HG03342 (cell line): ENCODE measurements around the gene FCN2.
"Not testable (repeated sequence)": the region's sequence is repeated elsewhere in the genome, so short reads cannot be mapped to it uniquely, and the experiment has no call there.

ENCODE experiments used
- ATAC-seq: cut with Tn5 transposase; IDR thresholded peaks from one replicate; pipeline ENCODE4 v1.9.1; 2021; ENCODE audit warnings: mild to moderate bottlenecking, moderate library complexity; ENCODE audit not compliant: unreplicated experiment

The FCN2 gene

DNA sequence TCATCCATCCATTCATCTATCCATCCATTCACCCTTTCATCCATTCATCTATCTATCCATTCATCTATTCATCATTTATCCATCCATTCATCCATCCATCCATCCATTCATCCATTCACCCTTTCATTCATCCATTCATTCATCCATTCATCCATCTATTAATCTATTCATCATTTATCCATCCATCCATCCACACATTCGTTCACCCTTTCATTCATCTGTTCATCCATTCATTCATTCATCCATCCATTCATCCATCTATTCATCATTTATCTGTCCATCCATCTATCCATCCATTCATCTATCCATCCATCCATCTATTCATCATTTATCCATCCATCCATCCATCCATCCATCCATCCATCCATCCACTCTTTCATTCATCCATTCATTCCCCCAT is 33.9 kb upstream of the FCN2 start:
- ATAC-seq: no peak

DNA sequence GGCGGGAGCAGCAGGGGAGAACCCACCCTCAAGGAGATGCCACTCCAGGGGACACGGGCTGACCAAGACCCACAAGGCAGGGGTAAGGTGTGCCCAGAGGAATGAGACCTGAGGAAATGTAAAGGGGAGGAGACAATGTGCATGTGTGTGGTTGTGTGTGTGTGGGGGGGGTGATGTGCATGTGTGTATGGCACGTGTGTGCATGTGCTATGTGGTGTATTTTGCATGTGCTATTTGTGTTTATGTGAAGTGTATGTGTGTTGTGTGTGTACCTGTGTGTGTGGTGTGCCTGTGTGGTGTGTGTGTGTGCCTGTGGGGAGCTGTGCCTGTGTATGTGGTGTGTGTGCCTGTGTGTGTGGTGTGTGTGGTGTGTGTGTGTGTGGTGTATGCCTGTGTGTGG is 33.5 kb upstream of the FCN2 start:
- no peak for ATAC-seq

DNA sequence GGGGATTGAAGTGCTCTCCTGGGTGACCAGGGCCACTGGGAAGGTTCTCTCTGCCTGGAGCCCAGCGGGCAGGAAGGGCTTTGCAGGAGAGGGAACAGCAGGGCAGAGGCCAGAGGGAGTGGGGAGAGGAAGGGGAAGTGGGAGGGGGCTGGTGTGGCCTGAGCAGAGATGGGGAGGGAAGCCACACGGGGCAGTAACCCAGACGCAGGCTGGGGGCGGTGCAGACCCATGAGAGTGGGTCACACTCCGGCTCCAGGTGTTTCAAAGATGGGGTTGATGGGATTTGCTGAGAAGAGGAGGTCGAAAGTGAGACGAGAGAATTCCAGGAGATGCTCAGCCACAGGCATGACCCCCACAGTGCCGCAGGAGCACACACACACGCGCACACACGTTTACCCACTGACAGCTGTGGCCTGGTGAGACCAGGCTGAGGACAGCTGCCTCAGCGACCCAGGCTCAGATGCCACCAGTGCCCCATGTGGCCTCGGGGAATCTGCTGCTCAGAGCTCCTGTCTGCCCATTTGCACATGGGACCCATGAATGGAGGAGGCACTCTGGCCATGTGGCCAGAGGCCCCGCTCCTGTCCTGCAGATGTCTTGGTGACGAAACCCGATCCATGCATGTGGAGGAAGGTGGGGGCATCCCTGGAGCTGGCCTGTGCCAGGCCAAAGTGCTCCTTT is 32.7 kb upstream of the FCN2 start:
- ATAC-seq: no peak

DNA sequence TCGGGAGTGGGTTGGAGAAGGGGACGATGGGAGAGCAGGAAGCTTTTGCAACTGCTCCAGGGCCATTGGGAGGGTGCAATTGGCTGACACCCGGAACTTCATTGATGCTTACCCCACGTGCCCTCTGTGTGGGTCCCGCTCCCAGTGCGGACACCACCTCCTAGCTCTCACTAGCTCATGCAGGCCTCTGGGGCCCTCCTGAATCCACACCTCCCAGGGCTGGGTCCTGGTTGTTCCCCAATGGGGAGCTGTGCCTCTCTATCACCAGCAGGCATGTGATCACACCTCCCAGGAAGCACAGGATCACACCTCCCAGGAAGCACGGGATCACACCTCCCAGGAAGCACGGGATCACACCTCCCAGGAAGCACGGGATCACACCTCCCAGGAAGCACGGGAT is 32.1 kb upstream of the FCN2 start:
- ATAC-seq: no peak

DNA sequence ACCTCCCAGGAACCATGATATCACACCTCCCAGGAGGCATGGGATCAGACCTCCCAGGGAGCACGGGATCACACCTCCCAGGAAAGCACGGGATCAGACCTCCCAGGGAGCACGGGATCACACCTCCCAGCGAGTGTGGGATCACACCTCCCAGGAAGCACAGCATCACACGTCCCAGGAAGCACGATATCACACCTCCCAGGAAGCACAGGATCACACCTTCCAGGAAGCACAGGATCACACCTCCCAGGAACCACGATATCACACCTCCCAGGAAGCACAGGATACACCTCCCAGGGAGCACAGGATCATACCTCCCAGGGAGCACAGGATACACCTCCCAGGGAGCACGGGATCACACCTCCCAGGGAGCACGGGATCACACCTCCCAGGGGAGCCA is 30.0 kb upstream of the FCN2 start:
- ATAC-seq: no peak

DNA sequence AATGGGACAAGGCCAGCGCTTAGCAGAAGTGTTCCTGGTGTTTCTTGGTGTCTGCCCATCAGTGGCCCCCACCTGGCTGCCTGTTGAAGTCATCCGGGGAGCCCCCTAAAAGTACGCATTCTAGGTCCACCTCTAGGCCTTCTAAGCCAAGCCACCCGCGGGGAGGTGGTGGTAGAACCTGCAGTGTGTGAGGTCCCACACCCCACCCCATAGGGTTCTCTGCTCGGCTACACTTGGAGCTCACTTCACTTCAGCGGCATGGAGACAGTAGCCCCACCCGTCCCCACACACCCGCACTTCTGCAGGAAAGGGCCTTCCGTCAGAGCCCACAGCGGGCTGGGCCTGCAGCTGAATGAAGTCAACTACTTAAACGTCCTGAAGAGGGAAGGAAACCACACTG is 29.6 kb upstream of the FCN2 start:
- no peak for ATAC-seq

DNA sequence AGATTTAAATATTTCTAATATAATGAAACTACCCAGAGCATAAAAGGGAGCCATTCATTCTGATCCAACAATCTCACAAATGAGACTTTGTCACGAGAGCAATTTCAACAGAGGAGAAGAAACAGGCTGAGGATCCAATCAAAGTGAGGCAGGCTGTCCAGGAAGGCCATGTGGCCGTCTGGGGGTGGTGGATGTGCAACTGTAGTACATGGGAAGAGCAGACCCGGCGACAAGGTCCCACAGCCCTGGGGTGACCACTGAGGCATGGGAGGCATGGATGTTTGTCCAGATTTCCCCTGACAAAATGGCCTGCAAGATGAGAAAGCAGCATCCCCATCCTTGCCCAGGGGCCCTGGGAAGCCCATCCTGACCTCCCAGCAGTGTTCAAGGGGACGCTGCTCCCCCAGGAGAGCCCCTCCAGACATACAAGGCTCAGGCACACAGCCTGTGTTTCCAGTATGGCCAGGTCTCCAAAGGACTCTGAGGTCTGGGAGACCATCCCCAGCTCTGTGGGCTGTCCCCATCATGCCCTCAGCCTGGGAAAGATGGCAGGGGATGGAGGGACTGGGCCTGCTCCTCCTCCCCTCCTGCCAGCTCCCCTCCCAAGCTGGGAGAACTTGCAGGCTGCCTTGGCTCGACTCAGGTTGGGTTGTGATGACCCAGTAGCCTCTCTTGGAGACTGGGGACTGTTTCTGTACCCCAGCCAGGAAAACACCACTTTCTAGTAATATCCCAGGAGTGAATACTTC is 27.5 kb upstream of the FCN2 start:
- ATAC-seq: no peak

DNA sequence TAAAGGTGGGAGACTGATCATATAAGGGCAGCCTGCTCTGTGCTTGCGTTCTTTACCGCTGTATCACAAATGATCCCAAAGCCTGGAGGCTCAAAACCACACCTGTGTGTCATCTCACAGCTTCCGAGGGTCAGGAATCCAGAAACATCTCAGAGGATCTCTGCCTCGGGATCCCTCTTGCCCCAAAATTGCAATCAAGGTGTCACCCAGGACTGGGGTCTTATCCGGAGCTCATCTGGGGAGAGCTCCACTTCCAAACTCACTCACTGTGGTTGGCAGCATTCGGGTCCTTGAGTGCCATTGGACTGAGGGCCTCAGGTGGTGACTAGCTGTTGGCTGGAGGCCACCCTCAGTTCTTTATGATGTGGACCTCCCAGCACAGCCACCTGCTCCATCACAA is 26.7 kb upstream of the FCN2 start:
- no peak for ATAC-seq

DNA sequence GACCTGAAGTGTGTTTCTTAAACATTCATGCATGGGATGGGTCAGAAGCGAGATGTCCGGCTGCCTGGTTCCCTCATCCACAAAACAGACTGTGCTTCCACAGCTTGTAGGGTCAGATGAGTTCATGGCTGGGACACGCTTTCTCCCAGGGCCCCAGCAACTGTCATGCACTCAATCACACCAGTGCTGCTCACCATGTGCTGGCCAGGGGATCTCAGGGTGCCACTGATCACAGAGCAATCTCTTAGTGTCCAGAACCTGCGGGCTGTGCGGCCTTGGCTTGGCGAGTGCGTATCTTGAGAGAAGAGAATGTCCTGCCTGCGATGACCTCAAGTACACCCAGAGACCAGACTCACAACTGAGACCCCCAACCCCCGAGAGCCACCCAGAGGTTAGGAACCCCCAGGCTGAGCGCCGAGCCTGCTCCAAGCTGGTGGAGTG is 26.0 kb upstream of the FCN2 start:
- no peak for ATAC-seq

DNA sequence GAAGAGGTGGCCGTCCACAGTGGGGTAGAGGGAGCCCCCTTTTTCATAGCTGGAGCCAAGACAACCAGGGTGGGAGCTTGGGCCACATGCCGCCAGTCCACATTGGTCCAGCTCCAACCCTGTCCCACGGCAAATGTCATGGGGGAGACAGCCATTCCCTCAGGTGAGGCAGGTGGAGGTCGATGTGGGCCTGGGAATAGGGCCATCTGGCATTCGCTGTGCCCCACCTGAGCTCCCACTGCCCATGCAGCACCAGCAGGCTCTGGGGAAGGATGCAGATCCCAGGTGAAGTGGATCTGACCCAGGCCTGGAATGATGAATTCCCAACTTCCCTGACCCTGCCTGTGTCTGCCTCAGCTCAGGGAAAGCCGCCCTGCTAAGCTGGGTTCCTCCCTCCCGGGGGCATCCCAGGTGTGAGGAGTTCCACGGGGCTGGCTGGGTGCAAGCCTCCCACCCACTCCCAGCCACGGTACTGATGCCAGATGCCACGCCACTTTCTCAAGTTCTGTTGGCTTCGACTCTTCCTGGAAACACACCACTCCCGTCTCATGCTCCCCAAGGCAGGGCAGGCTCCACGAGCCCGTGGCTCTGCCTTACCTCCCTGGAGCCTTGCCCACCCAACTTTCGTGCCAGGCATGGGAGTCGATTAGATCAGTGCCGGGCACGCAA is 25.2 kb upstream of the FCN2 start:
- ATAC-seq: no peak

DNA sequence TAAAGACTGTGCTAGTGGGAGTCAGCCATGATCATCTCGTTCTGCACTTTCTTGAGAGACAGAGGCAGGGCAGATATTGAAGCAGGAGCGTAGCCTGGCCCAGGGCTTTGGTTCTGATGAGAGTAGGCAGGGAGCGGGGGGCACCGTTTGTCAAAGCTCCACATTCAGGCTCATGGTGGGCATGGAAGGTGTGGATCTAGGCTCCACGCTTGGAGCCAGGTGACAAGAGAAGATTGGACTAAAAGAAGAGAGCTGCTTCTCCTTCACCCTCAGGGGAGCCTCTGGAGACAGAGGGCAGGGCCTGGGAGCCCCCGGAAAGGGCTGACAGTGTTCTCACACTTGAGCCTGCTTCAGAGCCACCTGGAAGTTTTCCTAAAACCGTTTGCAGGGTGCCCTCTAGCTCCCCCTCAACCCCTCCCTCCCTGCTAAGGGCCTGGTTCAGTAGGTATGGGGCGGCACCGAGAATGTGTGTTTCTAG is 24.7 kb upstream of the FCN2 start:
- no peak for ATAC-seq

DNA sequence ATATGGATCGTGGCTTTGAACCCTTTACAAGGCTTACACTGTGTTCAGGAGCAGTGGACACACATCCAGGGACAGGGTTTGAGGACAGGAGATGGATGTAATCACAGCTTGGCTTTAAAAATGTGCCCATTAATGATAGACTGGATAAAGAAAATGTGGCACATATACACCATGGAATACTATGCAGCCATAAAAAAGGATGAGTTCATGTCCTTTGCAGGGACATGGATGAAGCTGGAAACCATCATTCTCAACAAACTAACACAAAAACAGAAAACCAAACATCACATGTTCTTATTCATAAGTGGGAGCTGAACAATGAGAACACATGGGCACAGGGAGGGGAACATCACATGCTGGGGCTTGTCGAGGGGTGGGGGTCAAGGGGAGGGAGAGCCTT is 23.2 kb upstream of the FCN2 start:
- ATAC-seq: not testable (repeated sequence)

DNA sequence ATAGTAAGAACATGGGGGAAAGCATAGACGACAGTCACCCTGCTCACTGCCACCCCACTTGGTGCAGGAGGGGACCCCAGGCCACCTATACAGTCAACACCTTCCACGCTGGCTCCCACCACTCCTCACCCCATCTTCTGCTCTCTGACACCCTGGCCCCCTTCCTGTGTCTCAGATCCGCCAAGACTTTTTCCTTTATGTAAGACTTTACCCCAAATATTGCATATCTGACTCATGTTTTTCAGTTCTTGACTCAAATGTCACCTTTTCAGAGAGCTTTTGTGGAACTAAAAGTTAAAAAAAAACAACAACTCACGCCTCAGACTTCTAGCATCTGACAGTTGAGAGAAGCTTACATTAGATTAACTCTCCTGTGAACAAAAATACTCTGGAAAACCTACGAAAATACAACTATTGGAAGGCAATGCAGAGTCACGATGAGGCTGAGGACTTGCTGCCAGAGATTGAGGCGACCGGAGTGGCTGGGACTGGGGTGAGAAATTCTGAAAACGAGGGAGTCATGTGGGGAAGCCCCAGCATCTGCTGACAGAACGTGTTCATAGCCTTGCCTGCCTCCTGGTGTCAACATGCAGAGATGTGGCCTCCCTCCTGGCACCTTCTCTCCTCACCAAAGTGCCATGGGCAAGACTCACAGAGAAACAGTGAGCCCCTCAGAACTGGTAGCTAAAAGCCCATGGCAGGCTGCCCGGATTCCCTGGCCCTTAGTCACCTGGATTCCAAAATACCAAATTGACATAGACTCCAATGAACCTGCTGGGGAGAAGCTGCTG is 22.4 kb upstream of the FCN2 start:
- peak; percentile 85 for ATAC-seq

DNA sequence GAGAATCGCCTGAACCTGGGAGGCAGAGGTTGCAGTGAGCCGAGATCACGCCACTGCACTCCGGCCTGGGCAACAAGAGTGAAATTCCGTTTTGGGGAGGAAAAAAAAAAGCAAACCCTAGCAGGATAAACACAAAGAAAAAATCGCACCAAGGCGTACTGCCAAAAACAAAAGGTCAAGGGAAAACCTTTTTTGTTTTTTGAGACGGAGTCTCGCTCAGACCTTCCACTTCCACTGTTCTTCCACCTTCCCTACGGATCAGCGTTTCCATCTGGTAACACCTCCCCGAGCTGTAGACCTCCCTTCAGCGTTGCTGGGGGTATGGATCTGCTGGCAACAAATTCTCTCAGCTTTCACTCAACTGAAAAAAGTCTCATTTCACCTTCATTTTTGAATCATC is 20.1 kb upstream of the FCN2 start:
- no peak for ATAC-seq

DNA sequence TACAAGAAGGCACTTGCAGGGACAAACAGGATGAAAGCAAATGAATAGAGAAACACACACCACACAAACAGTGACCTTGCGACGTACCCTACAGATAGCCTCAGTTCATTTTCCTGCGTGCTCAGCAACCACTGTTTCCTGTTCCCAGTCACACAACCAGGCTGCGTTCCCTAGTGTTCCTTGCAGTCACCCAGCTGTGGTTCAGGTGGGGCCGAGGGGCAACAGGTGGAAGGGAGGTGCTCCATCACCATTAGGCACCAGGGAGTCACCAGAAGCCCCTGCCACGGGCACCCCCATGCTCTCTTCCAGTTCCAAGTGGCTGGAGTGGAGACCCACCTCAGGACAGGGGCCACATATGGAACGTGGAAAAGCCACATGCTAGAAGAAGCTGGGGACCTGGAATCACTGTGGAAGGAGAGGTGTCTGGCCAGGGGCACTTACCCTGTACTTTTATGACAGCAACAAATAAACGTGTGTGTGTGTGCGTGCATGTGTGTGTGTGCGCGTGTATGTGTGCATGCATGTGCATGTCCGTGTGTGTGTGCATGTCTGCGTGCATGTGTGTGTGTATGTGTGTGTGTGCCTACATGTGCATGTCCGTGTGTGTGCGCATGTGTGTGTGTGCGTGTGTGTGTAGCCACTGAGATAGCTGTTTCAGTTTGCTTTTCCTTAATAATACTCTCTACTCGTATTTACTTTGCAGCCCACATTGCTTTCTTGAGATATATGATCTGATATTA is 18.8 kb upstream of the FCN2 start:
- no peak for ATAC-seq

DNA sequence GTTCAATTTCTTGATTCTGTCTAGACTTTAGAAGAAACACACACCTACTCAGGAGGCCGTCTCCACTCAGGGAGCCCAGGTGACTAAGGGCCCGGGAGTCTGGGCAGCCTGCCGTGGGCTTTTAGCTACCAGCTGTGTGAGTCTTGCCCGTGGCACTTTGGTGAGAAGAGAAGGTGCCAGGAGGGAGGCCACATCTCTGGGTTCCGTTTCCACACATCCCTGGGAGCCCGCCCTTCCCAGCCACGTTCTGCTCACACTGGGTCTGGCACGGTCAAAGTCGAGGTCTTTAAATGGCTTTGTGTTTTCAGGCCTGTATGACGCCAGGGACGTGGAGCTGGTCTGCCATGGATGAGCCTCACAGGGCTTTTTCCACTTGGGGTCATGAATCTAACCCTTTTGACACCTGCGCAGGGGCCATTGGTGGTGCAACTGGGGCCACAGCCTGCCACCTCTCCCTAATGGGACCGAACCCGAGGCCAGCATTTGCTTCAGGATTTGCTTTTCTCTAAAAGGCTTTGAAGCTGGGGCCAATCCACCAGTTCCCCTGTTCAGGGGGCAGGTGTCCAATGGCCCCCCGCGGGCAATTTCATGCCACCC is 17.2 kb upstream of the FCN2 start:
- no peak for ATAC-seq

DNA sequence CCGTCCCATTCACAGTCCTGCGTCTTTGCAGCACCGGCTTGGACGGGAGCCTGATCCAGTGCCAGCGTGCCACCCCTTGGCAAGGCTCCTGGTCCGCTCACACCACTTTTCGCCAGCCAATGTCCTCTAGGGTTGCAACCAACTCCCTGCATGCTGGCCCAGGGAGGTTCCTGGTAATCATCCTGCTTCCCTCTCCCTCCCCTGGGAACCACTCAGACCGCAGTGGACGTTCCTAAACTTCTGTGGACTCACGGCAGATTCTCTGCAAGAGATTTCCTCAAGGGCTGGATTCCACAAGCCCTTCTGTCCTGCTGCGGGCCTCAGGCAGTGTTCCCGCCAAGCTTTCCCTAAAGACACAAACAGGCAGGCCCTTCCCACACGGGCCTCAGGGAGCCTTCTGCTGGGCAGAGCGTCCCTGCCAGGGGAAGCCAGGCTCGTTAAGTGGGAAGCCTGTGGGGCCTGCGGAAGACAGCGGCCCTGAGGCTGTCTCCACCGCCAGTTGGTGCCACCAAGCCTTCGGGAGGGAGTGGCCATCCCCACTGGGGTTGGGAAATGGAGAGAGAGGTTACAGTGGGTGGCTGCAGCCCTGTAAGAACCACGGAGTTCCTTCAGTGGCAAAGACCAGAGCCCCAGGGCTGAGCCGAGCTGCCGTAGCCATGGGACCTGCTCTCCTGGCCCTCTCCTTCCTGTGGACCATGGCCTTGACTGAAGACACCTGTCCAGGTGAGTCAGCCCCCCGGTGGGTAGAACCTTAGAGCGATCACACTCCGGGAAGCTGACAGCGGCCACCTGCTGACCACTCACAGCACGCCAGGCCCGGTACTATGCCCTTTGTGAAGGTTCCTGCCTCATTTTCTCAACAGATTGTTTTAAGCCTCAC is 16.4 kb upstream of the FCN2 start:
- ATAC-seq: no peak

DNA sequence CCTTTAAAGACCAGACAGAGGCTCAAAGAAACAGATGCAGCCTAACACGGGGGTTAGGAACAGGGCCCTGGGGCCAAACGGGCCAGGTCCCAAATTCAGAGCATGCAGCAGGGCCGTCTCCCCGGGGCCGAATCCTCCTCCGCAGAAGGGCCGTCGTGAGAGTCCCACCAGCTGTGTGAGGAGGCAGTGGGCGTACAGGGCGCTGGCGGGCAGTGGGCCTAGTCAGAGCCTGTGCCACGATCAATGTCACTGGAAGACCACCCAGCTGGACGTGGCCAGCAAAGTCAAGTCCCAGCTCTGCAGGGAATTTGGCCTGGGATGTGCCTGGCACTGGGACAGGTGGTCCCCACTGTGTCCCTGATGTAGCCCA is 15.8 kb upstream of the FCN2 start:
- no peak for ATAC-seq
